Kidney tubule cell (primary cell): Measurements from ENCODE around the gene RCOR1.

Experiments
- DNase-seq: peaks from one replicate; pipeline ENCODE4 v3.0.0-alpha.2; 2018; ENCODE audit warnings: low spot score

The RCOR1 gene

DNA sequence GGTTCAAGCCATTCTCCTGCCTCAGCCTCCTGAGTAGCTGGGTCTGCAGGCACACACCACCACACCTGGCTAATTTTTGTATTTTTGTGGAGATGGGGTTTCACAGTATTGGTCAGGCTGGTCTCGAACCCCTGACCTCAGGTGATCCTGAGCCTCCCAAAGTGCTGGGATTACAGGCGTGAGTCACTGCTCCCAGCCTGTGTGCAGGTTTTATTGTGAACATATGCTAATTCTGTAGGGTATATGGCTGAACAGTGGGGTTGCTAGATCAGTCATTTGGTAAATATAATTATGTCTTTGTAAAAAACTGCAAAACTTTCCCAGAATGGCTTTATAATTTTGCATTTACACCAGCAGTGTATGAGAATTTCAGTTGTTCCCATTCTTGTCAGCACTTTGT lies 85.9 kb downstream of the RCOR1 start:
- no peak for DNase-seq

DNA sequence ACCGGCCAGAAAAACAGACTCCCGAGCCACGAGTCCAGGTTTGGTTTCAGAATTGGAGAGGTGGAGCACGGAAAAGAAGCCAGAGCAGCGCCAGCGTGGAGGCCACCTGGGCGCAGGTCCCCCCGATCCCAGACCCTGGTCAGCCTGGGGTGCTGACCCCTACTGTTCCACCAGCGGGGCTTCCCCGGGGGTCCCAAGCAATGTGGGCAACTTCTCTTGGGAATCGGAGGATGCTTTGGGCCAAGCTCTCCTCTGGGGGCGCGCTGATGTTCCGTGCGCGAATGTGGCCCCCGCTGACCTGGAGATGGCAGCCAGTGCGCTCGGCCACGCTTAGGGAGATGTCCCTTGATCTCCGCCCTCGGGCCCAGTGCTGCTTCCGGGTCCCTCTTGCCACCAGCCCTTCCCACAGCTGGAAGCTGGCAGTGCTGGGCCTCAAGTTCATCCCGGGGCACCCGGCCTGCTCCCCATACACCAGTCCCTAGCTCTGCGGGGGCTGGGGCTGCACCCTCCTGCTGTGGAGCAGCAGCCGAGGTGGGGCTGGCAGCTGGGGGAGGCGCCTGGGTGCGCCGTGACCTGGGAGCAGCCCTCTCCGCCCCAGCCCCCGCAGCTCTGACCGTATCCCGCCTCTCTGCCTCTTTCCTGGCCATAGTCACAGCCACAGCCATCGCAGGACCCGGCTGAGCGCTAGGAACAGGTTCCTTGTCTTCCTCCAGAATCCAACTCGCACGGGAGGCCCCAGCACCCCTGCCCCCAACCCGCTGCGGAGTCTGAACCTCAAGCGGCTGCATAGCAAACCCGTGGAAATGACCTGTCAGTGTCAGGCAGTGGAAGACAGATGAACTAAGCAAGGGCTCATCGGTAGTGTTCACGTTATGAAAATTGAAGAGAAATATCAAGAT lies 91.2 kb downstream of the RCOR1 start:
- DNase-seq: no peak

GRCh38 chr14:102684298-102684663 lies 91.8 kb downstream of the RCOR1 start:
- DNase-seq: no peak

GRCh38 chr14:102686196-102686801 lies 93.8 kb downstream of the RCOR1 start:
- no peak for DNase-seq

DNA sequence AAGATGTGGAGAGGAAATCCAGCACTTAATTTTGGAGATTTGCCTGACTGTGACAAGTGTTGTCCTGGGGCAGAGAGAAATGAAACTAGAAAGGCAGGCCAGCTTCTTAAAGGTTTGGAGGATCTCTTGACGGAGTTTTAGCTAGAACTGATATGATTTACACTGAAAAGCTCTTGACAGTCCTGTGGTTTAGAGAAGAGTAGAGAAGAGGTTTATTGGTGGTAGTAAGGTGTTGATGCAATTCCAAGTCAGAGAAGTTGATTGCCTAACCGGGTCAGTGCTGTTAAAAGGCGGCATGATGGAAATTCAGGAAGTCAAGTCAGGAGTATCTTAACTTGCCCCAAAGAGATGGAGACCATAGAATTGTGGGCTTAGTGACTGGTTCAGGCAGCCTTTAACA lies 95.8 kb downstream of the RCOR1 start:
- no peak for DNase-seq

DNA sequence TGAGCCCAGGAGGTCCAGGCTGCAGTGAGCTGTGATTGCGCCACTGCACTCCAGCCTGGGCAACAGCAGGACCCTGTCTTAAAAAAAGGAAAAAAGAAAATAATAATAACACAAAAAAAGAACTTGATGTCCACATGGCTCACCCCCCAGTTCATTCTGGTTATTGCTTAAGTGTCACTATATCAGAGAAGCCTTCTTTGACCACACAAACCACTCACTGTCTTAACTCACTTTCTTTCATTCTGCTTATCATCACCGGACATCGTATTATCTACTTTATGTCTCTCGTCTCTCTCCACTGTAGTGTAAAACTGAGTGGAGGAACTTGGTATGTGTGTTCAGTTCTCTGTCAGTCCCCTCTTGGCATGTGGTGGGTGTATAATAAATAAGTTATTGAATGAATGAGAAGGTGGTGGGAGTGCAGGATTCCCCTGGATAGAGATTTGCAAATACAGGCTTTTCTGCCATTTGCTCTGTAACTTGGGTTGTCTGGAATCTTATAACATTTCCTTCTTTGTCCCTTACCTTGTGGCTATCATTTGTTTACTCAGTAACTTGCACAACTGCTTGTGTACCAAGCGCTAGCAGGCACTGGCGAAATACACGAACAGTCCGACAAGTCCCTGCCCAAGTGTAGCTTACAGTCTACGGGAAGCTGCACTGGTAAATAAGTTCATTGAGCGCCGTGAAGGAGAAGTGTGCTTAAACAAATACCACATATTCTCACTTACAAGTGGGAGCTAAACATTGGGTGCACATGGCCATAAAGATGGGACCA lies 98.2 kb downstream of the RCOR1 start:
- no peak for DNase-seq

- no peak for DNase-seq
Observed at GRCh38 chr14:102691763-102692162, 99.3 kb downstream of the RCOR1 start.

DNA sequence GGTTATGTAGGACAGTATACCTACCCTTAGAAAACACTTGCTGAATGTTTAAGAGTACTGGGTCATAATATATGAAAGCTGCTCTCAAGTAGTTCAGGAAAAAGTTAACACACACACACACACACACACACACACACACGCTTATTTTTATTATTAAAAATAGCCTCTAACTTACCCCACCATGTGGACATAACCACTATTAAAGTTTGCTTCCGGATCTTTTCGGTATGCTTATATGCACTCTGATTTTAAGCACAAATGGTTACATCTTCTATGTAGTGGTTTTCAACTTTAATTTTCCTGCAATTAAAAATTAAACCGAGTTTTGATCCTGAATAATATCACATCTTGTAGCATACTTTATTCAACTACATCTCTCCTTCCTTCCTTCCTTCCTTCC lies 99.9 kb downstream of the RCOR1 start:
- DNase-seq: no peak

- DNase-seq: no peak
Observed at GRCh38 chr14:102693006-102693755, 100.7 kb downstream of the RCOR1 start.

DNA sequence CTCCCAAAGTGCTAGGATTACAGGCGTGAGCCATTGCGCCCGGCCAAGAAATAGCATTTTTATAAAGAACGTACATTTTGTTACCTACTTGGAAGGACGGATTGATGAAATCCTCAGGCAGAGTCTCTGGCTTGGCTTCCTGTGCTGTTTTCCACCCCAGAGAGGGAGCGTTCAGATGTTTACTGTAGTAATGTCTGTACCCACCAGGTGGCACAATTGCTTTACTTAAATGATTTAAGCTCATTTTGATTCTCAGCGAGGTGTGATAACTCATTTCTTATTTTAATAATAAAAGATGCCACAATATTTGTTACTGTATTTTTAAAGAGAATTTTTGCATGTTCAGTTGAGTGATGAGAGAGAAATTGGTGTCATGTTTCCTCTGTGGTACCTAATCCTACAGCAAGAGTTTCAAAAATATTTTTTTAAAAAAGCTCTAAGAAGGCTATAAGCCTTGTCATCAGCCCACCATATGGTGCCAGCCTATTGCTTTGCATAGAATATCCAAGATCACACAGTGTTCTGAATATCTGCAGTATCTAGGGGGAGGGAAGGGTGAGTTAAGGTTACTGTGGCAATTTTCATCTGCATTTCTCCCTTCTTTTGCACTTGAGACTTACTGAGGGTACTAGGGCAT lies 102.2 kb downstream of the RCOR1 start:
- peak; percentile 75 for DNase-seq

DNA sequence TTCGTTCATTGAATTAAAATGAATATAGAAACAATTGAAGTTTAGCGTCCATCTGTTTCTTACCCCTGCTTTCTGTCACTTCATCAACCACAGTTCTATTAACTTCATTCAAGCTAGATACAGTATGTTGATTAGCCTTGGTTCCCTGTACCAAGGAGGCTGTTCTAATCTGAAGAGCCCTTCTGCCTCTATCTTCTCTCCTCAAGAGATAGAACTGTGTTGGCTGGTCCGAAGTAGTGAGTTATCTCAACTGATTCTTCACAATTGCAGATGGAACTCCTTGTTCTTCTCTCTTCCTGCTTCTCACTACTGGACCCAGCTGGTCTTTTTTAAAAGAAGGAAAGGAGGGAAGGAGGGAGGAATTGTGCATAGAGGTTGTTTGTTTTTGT lies 102.7 kb downstream of the RCOR1 start:
- no peak for DNase-seq

GRCh38 chr14:102696332-102696731 lies 103.9 kb downstream of the RCOR1 start:
- DNase-seq: peak; percentile 18

GRCh38 chr14:102696856-102697495 lies 104.5 kb downstream of the RCOR1 start:
- peak; percentile 22 for DNase-seq

GRCh38 chr14:102697501-102697900 lies 105.1 kb downstream of the RCOR1 start:
- peak; percentile 66 for DNase-seq

- no peak for DNase-seq
Observed at GRCh38 chr14:102699416-102700110, 107.1 kb downstream of the RCOR1 start.

- peak; percentile 59 for DNase-seq
Observed at GRCh38 chr14:102708494-102708893, 116.0 kb downstream of the RCOR1 start.

DNA sequence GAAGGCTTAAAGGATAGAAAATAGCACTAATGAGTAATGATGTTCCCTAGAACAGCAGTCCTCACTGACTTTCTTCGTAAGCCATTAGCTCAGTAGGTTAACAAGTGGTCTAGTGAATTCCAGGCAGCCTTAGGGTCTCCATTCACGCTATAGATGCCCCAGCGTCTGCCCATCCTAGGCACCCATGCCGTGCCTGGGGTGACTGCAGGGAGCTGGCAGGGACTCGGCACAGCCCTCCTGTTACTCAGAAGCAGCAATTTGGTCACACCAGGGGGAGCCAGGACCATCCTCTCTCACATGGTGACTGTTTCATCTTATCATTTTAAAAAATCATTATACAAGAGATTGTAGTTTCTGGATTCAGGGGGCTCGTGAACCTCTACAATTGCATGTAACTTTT lies 118.8 kb downstream of the RCOR1 start:
- DNase-seq: no peak

DNA sequence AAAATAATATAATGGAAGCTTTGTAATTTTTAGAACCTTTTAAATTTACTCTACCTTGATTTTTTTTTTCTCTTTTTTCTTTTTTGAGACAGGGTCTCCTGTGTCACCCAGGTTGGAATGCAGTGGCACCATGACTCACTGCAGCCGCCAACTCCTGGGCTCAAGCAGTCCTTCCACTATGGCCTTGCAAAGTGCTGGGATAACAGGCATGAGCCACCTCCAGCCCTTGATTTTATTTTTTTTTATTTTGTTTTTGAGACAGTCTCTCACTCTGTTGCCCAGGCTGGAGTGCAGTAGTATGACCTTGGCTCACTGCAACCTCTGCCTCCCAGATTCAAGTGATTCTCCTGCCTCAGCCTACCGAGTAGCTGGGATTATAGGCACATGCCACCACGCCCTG lies 119.5 kb downstream of the RCOR1 start:
- peak; percentile 57 for DNase-seq

- no peak for DNase-seq
Observed at GRCh38 chr14:102717276-102717675, 124.8 kb downstream of the RCOR1 start.

DNA sequence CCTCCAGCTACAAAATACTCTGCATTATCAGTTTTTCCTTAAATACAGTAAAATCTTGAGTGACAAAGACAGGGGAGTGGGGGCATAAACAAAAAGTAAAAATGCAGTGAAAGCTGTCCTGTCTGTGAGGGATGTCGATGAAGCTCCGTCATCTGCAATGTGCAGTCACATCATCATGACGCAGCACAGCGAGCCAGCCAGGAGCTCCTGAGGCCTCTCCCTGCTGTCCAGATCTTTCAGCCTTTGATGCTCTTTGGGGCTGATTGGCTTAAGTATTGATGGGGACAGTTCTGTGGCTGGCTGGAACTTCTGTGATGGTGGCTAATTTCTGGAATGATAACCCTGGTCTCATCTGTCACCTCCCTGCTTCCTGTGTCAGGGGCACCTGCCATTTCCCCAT lies 130.2 kb downstream of the RCOR1 start:
- DNase-seq: no peak

- DNase-seq: no peak
Observed at GRCh38 chr14:102723650-102724049, 131.2 kb downstream of the RCOR1 start.
